Panc1 (cell line): ENCODE results near the gene KCNMA1.

Experiments used
- CTCF ChIP-seq: fragments of 450-650 bp; IDR thresholded peaks from 2 replicates; pipeline ENCODE4 v1.5.1; 2017; ENCODE audit warnings: mild to moderate bottlenecking
- TCF7L2 ChIP-seq: IDR thresholded peaks from 2 replicates; pipeline ENCODE4 v1.6.1; 2011; ENCODE audit warnings: mild to moderate bottlenecking, low read depth, low read length, inconsistent platforms

- no peak for TF ChIP-seq CTCF
- no peak for TF ChIP-seq TCF7L2
Measured at GRCh38 chr10:77338143-77338542, 299.5 kb downstream of the KCNMA1 start.
